Esophagus muscularis mucosa (tissue), 4 donors: ENCODE measurements around the gene NEK9. TPM values are rescaled to one million over a fixed set of nuclear protein-coding genes. Genes with fewer than 3 reads are reported as not detected.

Experiments
- DNase-seq: peaks from one replicate; pipeline ENCODE4 v3.0.0-alpha.2; 2017; ENCODE audit errors: extremely low spot score
- H3K27ac ChIP-seq, 4 donors: fragments of 200-600 bp; sonication (generic); replicated peaks in 1 of 4; 1 replicate in 3 of 4; 2 replicates in 1 of 4; pipeline ENCODE4 v1.5.1; 2016 to 2019; ENCODE audit warnings: mild to moderate bottlenecking in 1 of 4
- H3K27me3 ChIP-seq, 4 donors: fragments of 200-600 bp; sonication (generic); one replicate each; pipeline versions ENCODE4 v1.5.1 to v1.6.0; 2016 to 2019
- H3K36me3 ChIP-seq, 4 donors: fragments of 200-600 bp; sonication (generic); one replicate each; pipeline ENCODE4 v1.5.1; 2016 to 2019
- H3K4me1 ChIP-seq, 4 donors: fragments of 200-600 bp; sonication (generic); one replicate each; pipeline ENCODE4 v1.5.1; 2016 to 2019
- H3K4me3 ChIP-seq, 4 donors: fragments of 200-600 bp; sonication (generic); 1 replicate in 2 of 4; 2 replicates in 2 of 4; pipeline ENCODE4 v1.5.1; 2016 to 2019; ENCODE audit warnings: mild to moderate bottlenecking in 4 of 4, moderate library complexity in 1 of 4
- H3K9me3 ChIP-seq, 4 donors: fragments of 200-600 bp; sonication (generic); 1 replicate in 3 of 4; 2 replicates in 1 of 4; pipeline ENCODE4 v1.5.1; 2016 to 2019
- EP300 ChIP-seq: sonication (generic); formaldehyde crosslinking; IDR thresholded peaks from one replicate; pipeline ENCODE4 v1.6.1; 2017; ENCODE audit warnings: antibody characterized with exemption
- POLR2A ChIP-seq: fragments of 450-650 bp; IDR thresholded peaks from one replicate; pipeline ENCODE4 v1.6.1; 2017; ENCODE audit warnings: antibody characterized with exemption, moderate library complexity, mild to moderate bottlenecking, low read depth
- POLR2AphosphoS5 ChIP-seq, 2 donors: sonication (generic); formaldehyde crosslinking; IDR thresholded peaks; one replicate each; pipeline ENCODE4 v1.6.1; 2017; ENCODE audit warnings: antibody characterized with exemption in 2 of 2
- WGBS: methylation state at CpG from one replicate; pipeline ENCODE4 v1.1.5; 2018; 5-methylcytosine and 5-hydroxymethylcytosine counted together
- intact Hi-C: fragments of 100-400 bp; cut with DNase I; formaldehyde crosslinking; loops from one replicate; pipeline ENCODE4 v1.15.1; 2023
- total RNA-seq, 4 donors: library from RNA; depleted of rRNA; stranded (reverse); fragments of >200 nt; gene quantifications; one replicate each; pipeline versions ENCODE4 v1.1.0 to v1.2.1, GENCODE V29; 2016
- TF ChIP-seq, protein P1 (sequence below), 3 experiments: fragments of 200-600 bp in 2 of 3; fragments of 450-650 bp in 1 of 3; sonication (generic) in 2 of 3; IDR thresholded peaks; one replicate each; pipeline ENCODE4 v1.5.1; 2017 to 2019; ENCODE audit warnings: antibody characterized with exemption in 3 of 3, mild to moderate bottlenecking in 2 of 3, moderate library complexity in 1 of 3

NEK9 gene
- total RNA-seq, 4 donors from 2014 or later, result 52.3 to 111 (median 79.0) TPM

DNA sequence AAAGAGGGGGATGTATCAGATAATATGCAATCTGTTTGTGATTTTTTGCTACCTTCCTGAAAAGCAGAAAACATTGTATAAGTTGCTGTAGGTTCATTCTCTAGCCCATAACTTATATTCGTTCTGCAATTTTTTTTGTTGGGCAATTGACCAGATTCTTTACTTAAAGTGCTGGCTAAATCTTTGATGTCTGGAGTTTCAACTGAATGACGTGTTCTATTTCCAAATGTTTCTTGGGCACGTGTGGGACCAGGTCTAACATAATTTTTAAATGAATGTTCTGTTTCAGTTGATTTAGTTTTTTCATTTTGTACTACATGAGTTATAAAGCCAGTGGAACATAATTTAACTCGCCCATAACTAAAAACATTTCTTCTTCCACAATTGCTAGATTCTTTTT lies 79.3 kb downstream of the NEK9 start:
- no peak overlapping the region for H3K27ac ChIP-seq
- TF ChIP-seq POLR2AphosphoS5 (IDR thresholded peaks at IDR 0.05), result no peak
- TF ChIP-seq, protein P1, sequence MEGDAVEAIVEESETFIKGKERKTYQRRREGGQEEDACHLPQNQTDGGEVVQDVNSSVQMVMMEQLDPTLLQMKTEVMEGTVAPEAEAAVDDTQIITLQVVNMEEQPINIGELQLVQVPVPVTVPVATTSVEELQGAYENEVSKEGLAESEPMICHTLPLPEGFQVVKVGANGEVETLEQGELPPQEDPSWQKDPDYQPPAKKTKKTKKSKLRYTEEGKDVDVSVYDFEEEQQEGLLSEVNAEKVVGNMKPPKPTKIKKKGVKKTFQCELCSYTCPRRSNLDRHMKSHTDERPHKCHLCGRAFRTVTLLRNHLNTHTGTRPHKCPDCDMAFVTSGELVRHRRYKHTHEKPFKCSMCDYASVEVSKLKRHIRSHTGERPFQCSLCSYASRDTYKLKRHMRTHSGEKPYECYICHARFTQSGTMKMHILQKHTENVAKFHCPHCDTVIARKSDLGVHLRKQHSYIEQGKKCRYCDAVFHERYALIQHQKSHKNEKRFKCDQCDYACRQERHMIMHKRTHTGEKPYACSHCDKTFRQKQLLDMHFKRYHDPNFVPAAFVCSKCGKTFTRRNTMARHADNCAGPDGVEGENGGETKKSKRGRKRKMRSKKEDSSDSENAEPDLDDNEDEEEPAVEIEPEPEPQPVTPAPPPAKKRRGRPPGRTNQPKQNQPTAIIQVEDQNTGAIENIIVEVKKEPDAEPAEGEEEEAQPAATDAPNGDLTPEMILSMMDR (IDR thresholded peaks at IDR 0.05), result no peak
- no peak for TF ChIP-seq EP300
- no peak for TF ChIP-seq POLR2A
- 87% methylated on average over 4 of the region's 4 CpGs for WGBS
- no peak overlapping the region for H3K4me3 ChIP-seq
- H3K27me3 ChIP-seq, result no peaks in the 10 kb centered on the region
- H3K4me1 ChIP-seq, result peaks cover 31 to 79% (median 72%) of the 10 kb centered on the region in 4 donors
- intact Hi-C loops, result no loop called here
- DNase-seq, result no peak
- peaks cover 0 to under 1% (median 0%) of the 10 kb centered on the region in 4 donors for H3K36me3 ChIP-seq
- H3K9me3 ChIP-seq, result no peaks in the 10 kb centered on the region

DNA sequence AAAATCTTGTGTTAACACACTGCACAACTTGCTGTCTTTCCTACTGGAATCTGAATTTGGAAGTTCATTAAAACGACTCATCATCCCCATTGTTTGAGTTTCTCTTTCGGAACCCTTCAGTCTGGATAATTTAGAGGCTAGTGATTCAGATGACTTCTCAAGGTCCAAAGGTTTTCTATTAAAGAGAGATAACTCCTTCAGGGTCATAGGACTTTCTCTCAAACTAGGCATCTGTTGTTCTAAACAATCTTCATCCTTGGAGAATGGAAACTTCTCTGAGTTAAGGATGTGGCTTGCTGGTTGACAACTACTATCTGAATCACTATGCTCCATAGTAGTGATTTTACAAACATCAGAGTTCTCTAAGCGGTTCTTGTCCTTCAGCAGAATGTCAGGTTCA lies 79.9 kb downstream of the NEK9 start:
- no peak overlapping the region for H3K4me3 ChIP-seq
- H3K27ac ChIP-seq, result no peak overlapping the region
- no peak for DNase-seq
- H3K27me3 ChIP-seq, result no peaks in the 10 kb centered on the region
- peaks cover 0 to 7% (median 3%) of the 10 kb centered on the region in 4 donors for H3K36me3 ChIP-seq
- 97% methylated on average over 3 of the region's 3 CpGs for WGBS
- TF ChIP-seq, protein P1 (IDR thresholded peaks at IDR 0.05), result no peak
- TF ChIP-seq POLR2A (no peak), EP300 (no peak), POLR2AphosphoS5 (IDR thresholded peaks at IDR 0.05) (no peak)
- no peaks in the 10 kb centered on the region for H3K9me3 ChIP-seq
- peaks cover 31 to 82% (median 74%) of the 10 kb centered on the region in 4 donors for H3K4me1 ChIP-seq
- intact Hi-C loops, result no loop called here

DNA sequence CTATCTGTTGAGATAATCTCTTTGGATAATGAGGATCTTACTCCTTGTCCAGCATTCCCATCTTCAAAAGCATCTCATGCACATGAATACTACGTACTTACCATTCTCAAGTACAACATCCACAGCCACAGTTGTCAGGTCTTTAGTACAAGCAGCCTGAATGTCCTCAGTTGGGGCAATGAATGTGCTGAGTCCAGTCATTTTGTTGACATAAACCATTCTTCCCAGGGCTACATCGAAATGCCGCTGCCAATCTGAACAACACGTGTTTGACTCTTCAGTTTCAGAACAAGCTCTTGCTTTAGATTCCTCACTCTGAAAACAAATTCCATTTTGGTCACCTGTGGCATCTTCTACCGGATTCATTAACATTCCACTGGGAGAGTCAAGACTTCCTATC lies 80.6 kb downstream of the NEK9 start:
- no peak for TF ChIP-seq POLR2AphosphoS5 (IDR thresholded peaks at IDR 0.05)
- TF ChIP-seq, protein P1 (IDR thresholded peaks at IDR 0.05), result no peak
- no peak for TF ChIP-seq EP300
- TF ChIP-seq POLR2A, result no peak
- intact Hi-C loops, result no loop called here
- DNase-seq, result no peak
- no peak overlapping the region for H3K4me3 ChIP-seq
- peaks cover 0 to 13% (median 7%) of the 10 kb centered on the region in 4 donors for H3K36me3 ChIP-seq
- H3K27me3 ChIP-seq, result no peaks in the 10 kb centered on the region
- no peak overlapping the region for H3K27ac ChIP-seq
- 94% methylated on average over 5 of the region's 5 CpGs for WGBS
- H3K9me3 ChIP-seq, result no peaks in the 10 kb centered on the region
- H3K4me1 ChIP-seq, result peaks cover 31 to 82% (median 74%) of the 10 kb centered on the region in 4 donors

DNA sequence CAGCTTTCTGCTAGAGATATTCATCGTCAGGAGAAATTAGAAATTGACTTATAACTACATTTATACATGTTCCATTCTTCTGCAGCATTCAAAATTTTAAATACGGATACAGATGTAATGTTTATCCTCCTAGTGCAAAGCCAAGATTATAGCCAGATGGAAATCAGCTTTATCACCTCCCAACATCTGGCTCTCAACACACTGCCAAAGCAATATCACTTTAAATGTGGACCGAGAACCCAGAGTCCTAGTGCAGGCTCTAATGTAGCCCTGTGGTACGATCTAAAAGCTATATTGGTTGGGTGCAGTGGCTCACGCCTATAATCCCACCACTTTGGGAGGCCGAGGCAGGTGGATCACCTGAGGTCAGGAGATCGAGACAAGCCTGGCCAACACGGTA lies 82.1 kb downstream of the NEK9 start:
- H3K4me1 ChIP-seq, result peaks cover 22 to 78% (median 66%) of the 10 kb centered on the region in 4 donors
- peaks cover 0 to 25% (median 9%) of the 10 kb centered on the region in 4 donors for H3K36me3 ChIP-seq
- no peak for DNase-seq
- intact Hi-C loops, result no loop called here
- TF ChIP-seq POLR2A, result no peak
- peak in 1 of 2 donors; percentile 54 for TF ChIP-seq POLR2AphosphoS5 (IDR thresholded peaks at IDR 0.05)
- H3K27me3 ChIP-seq, result no peaks in the 10 kb centered on the region
- 50% methylated on average over 6 of the region's 8 CpGs for WGBS
- no peaks in the 10 kb centered on the region for H3K9me3 ChIP-seq
- H3K4me3 ChIP-seq, result peak overlapping the region in 1 of 4 donors; percentile 32
- peak overlapping the region in 3 of 4 donors; percentile 13 to 30 (median 24) for H3K27ac ChIP-seq

DNA sequence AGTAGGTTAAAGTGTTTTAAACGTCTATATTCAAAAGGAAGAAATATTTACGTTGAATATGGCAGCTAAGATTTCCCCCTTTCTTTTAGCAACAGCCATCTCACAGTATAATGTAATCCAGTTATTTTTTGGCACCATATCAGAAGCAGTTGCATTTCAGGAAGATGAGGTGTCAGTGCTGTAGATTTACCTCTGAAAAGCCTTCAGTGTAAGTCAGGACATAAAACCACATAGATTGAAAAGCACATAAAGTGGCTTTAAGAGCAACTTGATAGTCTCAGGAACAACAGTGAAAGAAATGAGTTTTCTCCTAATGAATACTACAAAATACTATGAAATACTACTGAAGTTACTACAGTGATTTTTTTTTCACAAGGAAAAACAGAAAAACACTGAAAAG lies 82.5 kb downstream of the NEK9 start:
- peak overlapping the region in 1 of 4 donors; percentile 32 for H3K4me3 ChIP-seq
- 10% methylated on average over 2 of the region's 2 CpGs for WGBS
- TF ChIP-seq POLR2A, result no peak
- TF ChIP-seq POLR2AphosphoS5 (IDR thresholded peaks at IDR 0.05), result no peak
- no peak for TF ChIP-seq EP300
- TF ChIP-seq, protein P1 (IDR thresholded peaks at IDR 0.05), result no peak
- intact Hi-C loops, result no loop called here
- H3K27ac ChIP-seq, result peak overlapping the region in 3 of 4 donors; percentile 13 to 30 (median 24)
- no peaks in the 10 kb centered on the region for H3K27me3 ChIP-seq
- no peak for DNase-seq
- peaks cover 20 to 74% (median 61%) of the 10 kb centered on the region in 4 donors for H3K4me1 ChIP-seq
- no peaks in the 10 kb centered on the region for H3K9me3 ChIP-seq
- H3K36me3 ChIP-seq, result peaks cover 0 to 30% (median 10%) of the 10 kb centered on the region in 4 donors
